Fibroblast of lung (primary cell): ENCODE data around the gene MICAL2. TPM values are rescaled to one million over a fixed set of nuclear protein-coding genes. Genes with fewer than 3 reads are reported as not detected.

Experiments
- DNase-seq, 2 donors: peaks; one replicate each; pipeline versions ENCODE4 v3.0.0 to v3.0.0-alpha.2; 2010; ENCODE audit warnings: low read depth in 2 of 2
- H2AFZ ChIP-seq: 2 replicates; pipeline ENCODE4 v1.5.1; 2012; ENCODE audit warnings: low read length, control low read depth, inconsistent platforms
- H3K27ac ChIP-seq: 2 replicates; pipeline ENCODE4 v1.5.1; 2011; ENCODE audit warnings: low read length, control low read depth; ENCODE audit not compliant: insufficient read depth
- H3K27me3 ChIP-seq: 2 replicates; pipeline ENCODE4 v1.5.1; 2011; ENCODE audit warnings: mild to moderate bottlenecking, low read length; ENCODE audit not compliant: control insufficient read depth, insufficient read depth
- H3K36me3 ChIP-seq: 2 replicates; pipeline ENCODE4 v1.5.1; 2011; ENCODE audit warnings: low read length; ENCODE audit not compliant: control insufficient read depth, insufficient read depth
- H3K4me1 ChIP-seq: 2 replicates; pipeline ENCODE4 v1.5.1; 2011; ENCODE audit warnings: low read length; ENCODE audit not compliant: control insufficient read depth, insufficient read depth; ENCODE audit errors: extremely low read depth
- H3K4me2 ChIP-seq: 2 replicates; pipeline ENCODE4 v1.5.1; 2011; ENCODE audit warnings: low read length, control low read depth; ENCODE audit not compliant: insufficient read depth; ENCODE audit errors: extremely low read depth
- H3K4me3 ChIP-seq, 4 experiments: fragments of 200-600 bp in 1 of 4; sonication (generic) in 1 of 4; replicated peaks in 1 of 4; 2 replicates each; pipeline ENCODE4 v1.5.1; 2011 to 2016; ENCODE audit warnings: low read length in 4 of 4, low read depth in 3 of 4, mild to moderate bottlenecking in 3 of 4, control low read depth in 2 of 4, inconsistent platforms in 1 of 4, mixed read lengths in 1 of 4; ENCODE audit not compliant: insufficient read depth in 1 of 4; ENCODE audit errors: control extremely low read depth in 1 of 4
- H3K79me2 ChIP-seq: 2 replicates; pipeline ENCODE4 v1.5.1; 2012; ENCODE audit warnings: mild to moderate bottlenecking, low read length, inconsistent platforms; ENCODE audit not compliant: control insufficient read depth, insufficient read depth
- H3K9ac ChIP-seq: 2 replicates; pipeline ENCODE4 v1.5.1; 2011; ENCODE audit warnings: mild to moderate bottlenecking, low read length, control low read depth; ENCODE audit not compliant: insufficient read depth
- H3K9me3 ChIP-seq: 2 replicates; pipeline ENCODE4 v1.5.1; 2012; ENCODE audit warnings: low read depth, low read length; ENCODE audit not compliant: control insufficient read depth, insufficient read depth
- H4K20me1 ChIP-seq: 2 replicates; pipeline ENCODE4 v1.5.1; 2011; ENCODE audit warnings: low read length; ENCODE audit not compliant: control insufficient read depth, insufficient read depth; ENCODE audit errors: extremely low read depth
- EZH2 ChIP-seq: IDR thresholded peaks from 2 replicates; pipeline ENCODE4 v1.5.1; 2012; ENCODE audit warnings: low read length, control low read depth, mild to moderate bottlenecking; ENCODE audit errors: missing control alignments
- polyA plus RNA-seq, 2 donors: library from polyadenylated mRNA; depleted of rRNA in 1 of 2; stranded (reverse) in 1 of 2; unstranded in 1 of 2; fragments of >200 nt; gene quantifications; 2 replicates each; pipeline ENCODE4 v1.2.1, GENCODE V29; 2011 to 2012; ENCODE audit warnings: missing spikeins in 1 of 2
- total RNA-seq: library from RNA; depleted of rRNA; stranded (reverse); fragments of >200 nt; gene quantifications from 2 replicates; pipeline ENCODE4 v1.2.1, GENCODE V29; 2014
- TF ChIP-seq, protein P1 (sequence below), 2 donors: IDR thresholded peaks in 1 of 2; conservative IDR thresholded peaks in 1 of 2; 1 replicate in 1 of 2; 2 replicates in 1 of 2; pipeline ENCODE4 v1.5.1; 2011 to 2012; ENCODE audit warnings: low read length in 2 of 2, control low read depth in 1 of 2, inconsistent platforms in 1 of 2, low read depth in 1 of 2, mild to moderate bottlenecking in 1 of 2

Gene MICAL2
- total and polyA plus RNA-seq, 2 donors (not counting 1 experiment from before 2014, with no cell fraction given): 78.5 to 275 TPM

DNA sequence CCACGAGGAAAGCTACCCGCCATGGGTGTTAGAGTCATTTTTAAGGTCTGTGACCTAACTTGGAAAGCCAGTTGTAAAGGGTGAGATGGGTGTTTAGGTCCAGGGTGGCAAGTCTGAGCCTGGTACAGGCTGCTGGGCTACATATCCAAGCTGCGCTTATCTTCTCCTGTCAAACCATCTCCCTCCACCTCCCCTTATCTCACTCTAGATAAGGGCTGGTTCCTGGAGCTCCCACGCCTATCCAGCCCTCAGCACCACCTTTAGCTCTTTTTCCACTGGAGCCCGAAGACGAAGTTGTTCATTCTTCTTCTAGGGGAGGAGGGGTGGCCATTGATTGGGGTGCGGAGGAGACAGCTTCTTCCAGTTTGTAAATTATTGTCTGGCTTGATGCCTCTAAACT lies 48.5 kb downstream of the MICAL2 start:
- Histone ChIP-seq H3K27me3 (no peaks in the 10 kb centered on the region), H3K79me2 (peaks cover 29% of the 10 kb centered on the region), H2AFZ (no peak overlapping the region), H3K27ac (peak overlapping the region; percentile 88), H3K9me3 (no peaks in the 10 kb centered on the region), H3K36me3 (peaks cover 12% of the 10 kb centered on the region), H3K4me3 (no peak overlapping the region), H3K9ac (peak overlapping the region; percentile 17), H4K20me1 (no peaks in the 10 kb centered on the region), H3K4me2 (peak overlapping the region; percentile 61), H3K4me1 (peaks cover 56% of the 10 kb centered on the region)
- peak; percentile 60 for DNase-seq
- TF ChIP-seq, protein P1, sequence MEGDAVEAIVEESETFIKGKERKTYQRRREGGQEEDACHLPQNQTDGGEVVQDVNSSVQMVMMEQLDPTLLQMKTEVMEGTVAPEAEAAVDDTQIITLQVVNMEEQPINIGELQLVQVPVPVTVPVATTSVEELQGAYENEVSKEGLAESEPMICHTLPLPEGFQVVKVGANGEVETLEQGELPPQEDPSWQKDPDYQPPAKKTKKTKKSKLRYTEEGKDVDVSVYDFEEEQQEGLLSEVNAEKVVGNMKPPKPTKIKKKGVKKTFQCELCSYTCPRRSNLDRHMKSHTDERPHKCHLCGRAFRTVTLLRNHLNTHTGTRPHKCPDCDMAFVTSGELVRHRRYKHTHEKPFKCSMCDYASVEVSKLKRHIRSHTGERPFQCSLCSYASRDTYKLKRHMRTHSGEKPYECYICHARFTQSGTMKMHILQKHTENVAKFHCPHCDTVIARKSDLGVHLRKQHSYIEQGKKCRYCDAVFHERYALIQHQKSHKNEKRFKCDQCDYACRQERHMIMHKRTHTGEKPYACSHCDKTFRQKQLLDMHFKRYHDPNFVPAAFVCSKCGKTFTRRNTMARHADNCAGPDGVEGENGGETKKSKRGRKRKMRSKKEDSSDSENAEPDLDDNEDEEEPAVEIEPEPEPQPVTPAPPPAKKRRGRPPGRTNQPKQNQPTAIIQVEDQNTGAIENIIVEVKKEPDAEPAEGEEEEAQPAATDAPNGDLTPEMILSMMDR (conservative IDR thresholded peaks at IDR 0.05 in 1 of 2, IDR thresholded peaks at IDR 0.05 in 1 of 2; ENCODE audit: low read depth in 1 of 2, low read length in 2 of 2): no peak
- no peak for TF ChIP-seq EZH2

DNA sequence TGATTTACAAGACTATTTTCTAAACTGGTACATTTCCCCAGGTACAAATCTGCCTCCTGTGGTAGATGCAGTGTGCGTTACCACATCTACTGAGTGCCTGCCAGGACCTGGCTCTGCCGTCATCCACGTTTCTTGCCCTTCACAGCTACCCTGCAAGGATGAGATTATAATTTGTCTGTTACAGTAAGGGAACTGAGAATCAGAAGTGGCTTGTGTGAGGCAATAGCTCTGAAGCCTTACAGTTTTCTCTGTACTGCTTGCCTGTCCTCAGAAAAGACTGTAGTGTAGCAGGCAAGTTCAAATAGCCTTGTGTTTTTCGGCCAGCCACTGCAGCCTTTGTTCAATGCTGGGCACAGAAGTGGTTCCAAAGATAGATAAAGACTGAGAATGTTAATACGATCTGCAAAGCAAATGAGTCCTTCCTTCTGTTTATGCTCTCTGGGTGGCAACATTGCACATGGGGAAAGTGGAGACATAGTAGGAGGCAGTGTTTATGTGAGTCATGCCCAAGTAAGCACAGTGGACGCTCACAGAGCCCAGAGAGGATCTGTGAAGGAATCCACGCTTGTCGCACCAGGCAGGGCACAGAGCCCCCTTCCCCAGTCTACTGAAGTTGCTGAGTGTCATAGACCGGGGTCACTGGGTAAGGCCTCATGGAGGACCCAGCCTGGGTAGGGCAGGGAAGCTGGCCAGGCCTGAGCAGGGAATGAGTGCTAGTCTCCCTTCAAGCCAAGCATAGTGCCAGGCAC lies 49.1 kb downstream of the MICAL2 start:
- Histone ChIP-seq H3K27ac (peak overlapping the region; percentile 88), H2AFZ (no peak overlapping the region)

DNA sequence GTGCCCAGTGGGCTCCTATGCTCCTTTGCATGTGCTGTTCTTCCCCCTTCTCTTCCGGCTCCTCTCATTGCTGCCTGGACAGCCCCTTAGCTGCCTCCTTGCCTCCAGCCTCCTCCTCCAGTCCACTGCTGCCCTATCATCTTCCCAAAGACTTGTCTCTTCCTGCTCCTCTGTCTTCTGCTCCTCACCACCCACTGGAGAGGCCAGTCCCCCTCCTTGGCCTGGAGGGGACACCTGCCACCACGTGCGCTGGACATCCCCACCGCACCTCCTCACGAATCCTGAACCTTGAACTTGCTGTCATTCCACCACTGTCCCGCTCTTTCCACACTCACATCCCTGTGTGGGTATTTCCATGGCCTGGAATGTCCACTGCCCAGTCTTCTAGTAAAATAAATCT lies 49.8 kb downstream of the MICAL2 start:
- peak overlapping the region; percentile 49 for H3K4me2 ChIP-seq
- TF ChIP-seq, protein P1 (conservative IDR thresholded peaks at IDR 0.05 in 1 of 2, IDR thresholded peaks at IDR 0.05 in 1 of 2; ENCODE audit: low read depth in 1 of 2, low read length in 2 of 2): no peak
- TF ChIP-seq EZH2: no peak
- H3K9me3 ChIP-seq: no peaks in the 10 kb centered on the region
- H3K27ac ChIP-seq: peak overlapping the region; percentile 88
- peak overlapping the region; percentile 41 for H3K9ac ChIP-seq
- peaks cover 62% of the 10 kb centered on the region for H3K4me1 ChIP-seq
- H3K79me2 ChIP-seq: peaks cover 28% of the 10 kb centered on the region
- DNase-seq: no peak
- H4K20me1 ChIP-seq: no peaks in the 10 kb centered on the region
- no peak overlapping the region for H3K4me3 ChIP-seq
- no peaks in the 10 kb centered on the region for H3K27me3 ChIP-seq
- H3K36me3 ChIP-seq: peaks cover 13% of the 10 kb centered on the region
- H2AFZ ChIP-seq: no peak overlapping the region

More for the DNA sequence above, 49.1 kb downstream of the MICAL2 start:
- Histone ChIP-seq H3K4me3 (no peak overlapping the region), H3K9ac (peak overlapping the region; percentile 41), H3K27me3 (no peaks in the 10 kb centered on the region), H3K36me3 (peaks cover 12% of the 10 kb centered on the region), H4K20me1 (no peaks in the 10 kb centered on the region), H3K4me2 (peak overlapping the region; percentile 61), H3K9me3 (no peaks in the 10 kb centered on the region), H3K79me2 (peaks cover 29% of the 10 kb centered on the region), H3K4me1 (peaks cover 61% of the 10 kb centered on the region)
- DNase-seq: peak; percentile 94 to 96
- TF ChIP-seq EZH2: no peak
- TF ChIP-seq, protein P1 (conservative IDR thresholded peaks at IDR 0.05 in 1 of 2, IDR thresholded peaks at IDR 0.05 in 1 of 2; ENCODE audit: low read depth in 1 of 2, low read length in 2 of 2): no peak
